ENCODE measurements around the gene POLR3A. TPM values are rescaled to one million over a fixed set of nuclear protein-coding genes. Genes with fewer than 3 reads are reported as not detected.
A peak's percentile ranks its signal among the peaks of the same experiment; 100 is the strongest.

Gene POLR3A
- polyA plus RNA-seq, 1 donor from 2014 or later, result 15.6 TPM

- Histone ChIP-seq H3K9me2 (ENCODE audit: insufficient read depth, low read length) (no peaks in the 10 kb centered on the region), H3K27ac (ENCODE audit: low read length) (peak overlapping the region; percentile 86), H3K36me3 (ENCODE audit: insufficient read depth, low read length) (peaks cover 8% of the 10 kb centered on the region), H3K9ac (ENCODE audit: low read length) (peak overlapping the region; percentile 49), H3F3A (ENCODE audit: insufficient read depth, low read length, poor library complexity, severe bottlenecking) (no peaks in the 10 kb centered on the region), H3K27me3 (ENCODE audit: insufficient read depth, low read depth, low read length) (no peaks in the 10 kb centered on the region), H3K4me3 (ENCODE audit: low read length) (peak overlapping the region; percentile 19), H2AFZ (ENCODE audit: low read depth, low read length) (no peak overlapping the region), H3K79me2 (replicated peaks; ENCODE audit: insufficient read depth, low read length) (no peaks in the 10 kb centered on the region), H3K4me2 (ENCODE audit: low read length) (no peak overlapping the region), H3K9me3 (ENCODE audit: low read length) (no peaks in the 10 kb centered on the region), H4K20me1 (ENCODE audit: insufficient read depth) (no peaks in the 10 kb centered on the region)
- TF ChIP-seq TAF1 (IDR thresholded peaks at IDR 0.05; ENCODE audit: low read depth) (no peak), SMC3 (conservative IDR thresholded peaks at IDR 0.05; ENCODE audit: poor library complexity) (no peak), REST (IDR thresholded peaks at IDR 0.05; ENCODE audit: borderline replicate concordance) (no peak)
Measured at GRCh38 chr10:77984986-77985385, 44.3 kb downstream of the POLR3A start.

GRCh38 chr10:77983384-77984341 lies 45.7 kb downstream of the POLR3A start:
- H3K4me2 ChIP-seq (ENCODE audit: low read length), result peak overlapping the region; percentile 54
- no peaks in the 10 kb centered on the region for H3K9me3 ChIP-seq (ENCODE audit: low read length)
- peaks cover 8% of the 10 kb centered on the region for H3K36me3 ChIP-seq (ENCODE audit: insufficient read depth, low read length)
- no peaks in the 10 kb centered on the region for H3F3A ChIP-seq (ENCODE audit: insufficient read depth, low read length, poor library complexity, severe bottlenecking)
- no peaks in the 10 kb centered on the region for H3K9me2 ChIP-seq (ENCODE audit: insufficient read depth, low read length)
- no peak overlapping the region for H2AFZ ChIP-seq (ENCODE audit: low read depth, low read length)
- no peak for TF ChIP-seq MXI1 (conservative IDR thresholded peaks at IDR 0.05; ENCODE audit: poor library complexity, severe bottlenecking)
- TF ChIP-seq EZH2 (IDR thresholded peaks at IDR 0.05; ENCODE audit: borderline replicate concordance, insufficient read depth, low read length, poor library complexity, severe bottlenecking), result no peak
- peak; percentile 30 for TF ChIP-seq REST (IDR thresholded peaks at IDR 0.05; ENCODE audit: borderline replicate concordance)
- TF ChIP-seq SMC3 (conservative IDR thresholded peaks at IDR 0.05; ENCODE audit: poor library complexity), result peak; percentile 60
- no peak for TF ChIP-seq TAF1 (IDR thresholded peaks at IDR 0.05; ENCODE audit: low read depth)
- peak; percentile 59 for TF ChIP-seq RAD21 (conservative IDR thresholded peaks at IDR 0.05)
- peak; percentile 55 for TF ChIP-seq EP300 (conservative IDR thresholded peaks at IDR 0.05; ENCODE audit: poor library complexity, severe bottlenecking)
- TF ChIP-seq CTCF (IDR thresholded peaks at IDR 0.05; ENCODE audit: poor library complexity, severe bottlenecking), result no peak
- TF ChIP-seq POLR2AphosphoS5 (IDR thresholded peaks at IDR 0.05), result peak; percentile 50
- peak overlapping the region; percentile 86 for H3K27ac ChIP-seq (ENCODE audit: low read length)
- no peaks in the 10 kb centered on the region for H3K27me3 ChIP-seq (ENCODE audit: insufficient read depth, low read depth, low read length)
- H3K9ac ChIP-seq (ENCODE audit: low read length), result peak overlapping the region; percentile 49
- no peaks in the 10 kb centered on the region for H3K79me2 ChIP-seq (replicated peaks; ENCODE audit: insufficient read depth, low read length)
- H4K20me1 ChIP-seq (ENCODE audit: insufficient read depth), result no peaks in the 10 kb centered on the region
- peak overlapping the region; percentile 39 for H3K4me3 ChIP-seq (ENCODE audit: low read length)

All from neural cell (in vitro differentiated cells).